Dermis lymphatic vessel endothelial cell (primary cell): ENCODE results near the gene DUSP11. TPM values are rescaled to one million over a fixed set of nuclear protein-coding genes. Genes with fewer than 3 reads are reported as not detected.

Experiments used
- total RNA-seq: library from RNA; depleted of rRNA; stranded (reverse); fragments of >200 nt; gene quantifications from 2 replicates; pipeline ENCODE4 v1.2.1, GENCODE V29; 2014

The DUSP11 gene
- 27.5 and 27.8 TPM in 2 replicates for total RNA-seq

DNA sequence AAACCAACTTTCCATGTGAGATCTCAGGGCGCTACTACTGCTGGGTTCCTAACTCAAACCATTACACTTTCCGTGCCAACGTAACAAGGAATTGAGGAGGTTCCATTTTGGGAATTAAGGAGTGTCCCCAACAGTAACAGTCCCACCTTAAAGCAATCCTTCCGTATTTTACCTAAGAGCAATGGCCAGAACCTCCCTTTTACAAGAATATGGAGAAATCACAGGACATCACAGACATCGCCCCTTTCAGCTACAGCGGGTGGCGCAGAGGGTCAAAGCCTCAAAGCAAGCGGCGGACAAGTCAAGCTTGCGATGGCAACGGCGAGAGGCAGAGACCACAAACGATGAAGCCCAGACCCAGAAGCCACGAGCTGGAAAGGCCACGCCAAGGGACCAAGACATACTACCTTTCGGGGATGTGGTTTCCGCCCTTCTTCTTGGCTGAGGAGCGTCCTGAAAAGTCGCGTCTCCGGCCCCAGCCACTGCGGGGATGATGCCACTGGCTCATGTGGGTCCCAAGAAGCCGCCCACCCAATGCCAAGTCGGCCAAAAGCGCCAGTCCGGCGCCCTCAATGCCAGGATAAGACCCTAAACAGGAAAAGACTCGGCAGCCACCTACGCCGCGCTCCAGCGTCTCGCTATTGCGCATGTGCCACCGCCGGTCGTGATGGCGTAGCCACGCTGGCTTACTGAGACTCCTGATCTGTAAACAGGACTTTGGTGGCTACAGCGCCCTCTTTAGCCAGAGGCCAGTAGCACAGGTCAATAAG lies at the start of gene DUSP11:
TSS of gene DUSP11 (minus strand) at position 637 of the 770 bp plus-strand sequence. CDS start at position 508, 129 bp downstream.

DNA sequence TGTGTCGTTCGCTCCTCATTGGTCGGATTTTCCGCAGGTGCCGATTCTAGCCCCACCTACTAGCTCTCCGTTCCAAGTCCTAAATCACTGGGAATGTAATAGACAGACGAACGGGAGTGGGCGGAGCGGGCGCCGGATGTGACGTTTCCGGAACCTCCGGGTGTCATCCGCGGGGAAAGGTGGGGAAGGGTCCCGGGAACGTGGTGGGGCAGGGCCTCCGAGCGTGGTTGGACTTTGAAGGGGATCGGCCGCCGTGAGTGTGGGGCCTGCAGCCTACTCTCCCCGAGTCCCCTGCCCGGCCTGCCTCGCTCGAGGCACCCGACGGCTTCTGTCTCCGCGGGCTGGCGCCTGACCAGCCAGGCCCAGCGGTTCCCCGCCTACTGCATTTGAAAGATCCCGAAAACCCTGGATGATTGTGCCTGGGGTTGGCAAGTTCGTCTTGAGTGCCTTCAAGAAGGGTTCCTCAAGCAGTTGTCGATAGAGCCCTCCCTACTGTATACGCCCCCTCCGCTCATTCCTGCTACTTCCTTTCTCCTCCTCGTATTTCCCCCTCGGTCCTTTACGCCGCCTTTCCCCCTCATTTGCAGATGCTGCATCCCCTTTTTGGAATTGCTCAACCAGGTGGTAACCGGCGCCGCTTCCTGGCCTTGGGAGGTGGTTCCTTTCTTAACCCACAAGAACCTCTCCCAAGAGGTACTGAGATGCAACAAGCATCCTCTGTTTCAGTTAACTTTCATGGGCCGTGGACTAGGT lies 49.1 kb upstream of the DUSP11 start, which contains the start of gene STAMBP:
TSS of gene STAMBP (plus strand) at position 144 of the 753 bp plus-strand sequence. CDS start 1,896 bp downstream, outside the sequence.

DNA sequence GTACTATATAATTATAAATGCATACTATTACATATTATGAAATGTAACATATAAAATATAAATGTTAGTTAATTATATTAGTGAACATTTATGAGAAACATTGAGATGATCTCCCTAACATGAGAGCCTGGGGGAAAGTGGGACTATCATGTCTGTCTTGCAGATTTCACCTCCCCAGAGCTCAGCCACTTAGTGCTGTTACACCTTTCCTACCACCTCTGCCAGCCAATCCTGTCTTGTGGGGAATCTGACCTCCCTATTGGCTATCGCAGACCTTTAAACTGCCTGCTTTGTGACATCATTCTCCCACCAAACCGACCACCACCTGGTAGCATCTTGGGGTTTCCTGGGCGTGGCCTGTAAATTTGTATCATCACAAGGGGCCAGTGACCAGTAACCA lies 4.0 kb upstream of the DUSP11 start, which contains the start of gene C2orf78:
TSS of gene C2orf78 (plus strand) at position 301 of the 400 bp plus-strand sequence. CDS start 127 bp downstream, outside the sequence.

DNA sequence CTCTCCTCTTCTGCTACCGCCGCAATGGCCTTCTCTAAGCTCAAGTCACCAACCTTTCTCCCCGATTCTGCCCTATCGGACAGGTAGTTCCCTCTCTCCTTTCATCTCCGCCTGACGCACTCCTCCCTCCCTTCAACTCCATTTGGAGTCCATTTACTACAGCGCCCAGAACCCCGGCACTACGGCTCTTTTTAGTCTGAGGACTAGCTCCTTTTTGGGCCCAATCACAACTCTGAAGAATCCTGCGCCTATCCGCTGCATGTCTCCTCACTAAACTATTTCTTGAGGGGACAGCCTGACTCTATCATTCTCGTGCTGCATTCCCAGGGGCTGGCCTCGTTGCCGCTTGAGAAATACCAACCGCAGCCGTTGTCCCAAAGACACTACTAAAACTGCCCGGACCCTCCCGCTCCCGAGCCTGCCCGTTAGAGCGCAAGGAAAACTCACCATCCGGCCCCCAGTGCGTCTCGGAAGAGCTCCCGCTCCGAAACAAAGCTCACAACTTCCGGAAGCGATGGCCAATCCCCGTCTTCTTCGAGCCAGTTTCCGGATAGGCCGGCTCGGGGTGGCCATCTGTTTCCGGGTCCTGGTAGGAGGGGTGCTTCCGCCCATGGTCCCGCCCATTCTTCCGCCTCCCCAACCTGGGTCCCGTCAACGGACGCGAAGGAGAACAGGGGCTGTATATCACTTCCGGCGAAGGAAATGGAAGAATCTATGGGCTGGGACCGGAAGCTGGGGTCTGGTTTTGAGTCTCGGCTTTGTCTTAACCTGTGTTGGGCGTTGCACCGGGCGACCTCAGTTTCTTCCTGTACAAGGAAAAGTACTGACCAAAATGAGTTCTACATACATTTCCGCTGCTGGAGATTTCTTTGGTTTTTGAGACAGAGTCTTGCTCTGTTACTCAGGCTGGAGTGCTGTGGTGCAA lies 42.8 kb downstream of the DUSP11 start, which contains the start of gene TPRKB:
TSS of gene TPRKB (minus strand) at position 491 of the 925 bp plus-strand sequence. CDS start 2,776 bp downstream, outside the sequence.

Other genes with a start within 250 kb of the DUSP11 start
- gene NAT8, start 137.7 kb downstream of the DUSP11 start, total RNA-seq = not detected in 2 replicates
- 20.0 and 30.9 TPM in 2 replicates for gene TPRKB, start 42.8 kb downstream of the DUSP11 start, total RNA-seq
- gene C2orf78, start 4.1 kb upstream of the DUSP11 start, total RNA-seq = not detected in 2 replicates
- gene STAMBP, start 48.9 kb upstream of the DUSP11 start, total RNA-seq = 15.3 and 17.3 TPM in 2 replicates
- not detected in 2 replicates for gene ACTG2, start 112.9 kb upstream of the DUSP11 start, total RNA-seq
- gene DGUOK, start 146.8 kb upstream of the DUSP11 start, total RNA-seq = 41.2 and 45.0 TPM in 2 replicates
- 4.4 and 5.2 TPM in 2 replicates for gene TET3, start 204.8 kb upstream of the DUSP11 start, total RNA-seq